HG02759 (cell line): ENCODE measurements around the gene SELENOS.

Experiments
- ATAC-seq: cut with Tn5 transposase; IDR thresholded peaks from one replicate; pipeline ENCODE4 v1.9.1; 2021; ENCODE audit warnings: mild to moderate bottlenecking, moderate library complexity; ENCODE audit not compliant: unreplicated experiment

SELENOS gene

GRCh38 chr15:101225658-101226057 is 51.6 kb downstream of the SELENOS start:
- ATAC-seq: no peak
